Gastroesophageal sphincter (tissue), 4 donors: ENCODE results near the gene RFX3. TPM values are rescaled to one million over a fixed set of nuclear protein-coding genes. Genes with fewer than 3 reads are reported as not detected.

Experiments
- ATAC-seq: fragments of 150-250 bp; one replicate; pipeline ENCODE4 v1.9.1; 2016; ENCODE audit warnings: mild to moderate bottlenecking, moderate library complexity
- H3K27ac ChIP-seq, 4 donors: fragments of 200-600 bp; sonication (generic) in 3 of 4; 1 replicate in 3 of 4; 2 replicates in 1 of 4; pipeline ENCODE4 v1.5.1; 2016 to 2019
- H3K27me3 ChIP-seq: fragments of 200-600 bp; sonication (generic); one replicate; pipeline ENCODE4 v1.5.1; 2019
- H3K36me3 ChIP-seq, 2 donors: fragments of 200-600 bp; sonication (generic); one replicate each; pipeline ENCODE4 v1.5.1; 2019; ENCODE audit warnings: control low read depth in 1 of 2
- H3K4me1 ChIP-seq, 3 donors: fragments of 200-600 bp; sonication (generic); 1 replicate in 2 of 3; 2 replicates in 1 of 3; pipeline ENCODE4 v1.5.1; 2016 to 2019; ENCODE audit warnings: control low read depth in 2 of 3
- H3K4me3 ChIP-seq, 2 donors: fragments of 200-600 bp; sonication (generic); one replicate each; pipeline ENCODE4 v1.5.1; 2019; ENCODE audit warnings: mild to moderate bottlenecking in 1 of 2, moderate library complexity in 1 of 2
- H3K9me3 ChIP-seq, 3 donors: fragments of 200-600 bp; sonication (generic); one replicate each; pipeline ENCODE4 v1.5.1; 2017 to 2019; ENCODE audit warnings: control low read depth in 2 of 3
- EP300 ChIP-seq: sonication (generic); formaldehyde crosslinking; IDR thresholded peaks from one replicate; pipeline ENCODE4 v1.6.1; 2017; ENCODE audit warnings: antibody characterized with exemption, mild to moderate bottlenecking
- POLR2A ChIP-seq, 2 donors: fragments of 450-650 bp; IDR thresholded peaks; one replicate each; pipeline ENCODE4 v1.6.1; 2017; ENCODE audit warnings: antibody characterized with exemption in 2 of 2, mild to moderate bottlenecking in 2 of 2, moderate library complexity in 1 of 2
- POLR2AphosphoS5 ChIP-seq: sonication (generic); formaldehyde crosslinking; IDR thresholded peaks from one replicate; pipeline ENCODE4 v1.6.1; 2017; ENCODE audit warnings: antibody characterized with exemption
- WGBS, 2 donors: methylation state at CpG; one replicate each; pipeline ENCODE4 v1.1.5; 2018; ENCODE audit warnings: low coverage in 1 of 2; 5-methylcytosine and 5-hydroxymethylcytosine counted together
- total RNA-seq, 4 donors: library from RNA; depleted of rRNA; stranded (reverse); fragments of >200 nt; gene quantifications; one replicate each; pipeline ENCODE4 v1.1.0, GENCODE V29; 2016
- TF ChIP-seq, protein P1 (sequence below), 4 experiments: fragments of 200-600 bp in 2 of 4; fragments of 450-650 bp in 2 of 4; sonication (generic) in 1 of 4; IDR thresholded peaks; one replicate each; pipeline ENCODE4 v1.5.1; 2017 to 2019; ENCODE audit warnings: antibody characterized with exemption in 4 of 4, mild to moderate bottlenecking in 2 of 4, moderate library complexity in 2 of 4

The RFX3 gene
- total RNA-seq, 4 donors from 2014 or later, result 5.6 to 9.0 (median 7.7) TPM

DNA sequence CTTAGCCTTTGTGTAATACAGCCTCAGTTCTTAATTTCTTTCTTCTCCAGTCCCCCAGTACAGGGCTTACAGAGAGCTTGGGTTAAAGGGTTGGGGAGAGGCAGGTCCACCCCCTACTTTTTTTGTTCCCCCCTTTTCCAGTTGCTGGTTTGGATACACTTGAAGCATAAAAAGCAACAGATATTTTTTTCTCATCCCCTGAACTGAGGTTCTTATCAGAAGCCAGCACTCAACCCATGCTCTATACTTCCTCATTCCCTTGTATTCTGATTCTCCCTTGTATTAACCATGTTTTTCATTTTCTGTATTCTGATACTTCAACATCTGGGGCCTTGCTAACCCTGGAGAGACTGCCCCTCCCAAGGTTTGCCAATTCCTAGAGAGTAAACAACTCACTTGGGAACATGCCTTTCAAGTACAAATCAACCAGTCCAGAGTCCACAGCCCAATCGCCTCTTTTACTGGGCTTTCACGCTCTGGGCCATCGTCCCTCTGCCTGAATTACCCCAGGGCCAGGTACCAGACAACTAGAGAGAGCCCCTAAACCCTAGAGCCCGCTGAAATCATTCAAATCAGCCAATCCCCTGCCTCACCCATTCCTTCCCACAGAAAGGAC is 348.5 kb downstream of the RFX3 start:
- 77% methylated on average over 4 of the region's 4 CpGs; no CpG with 5 or more reads in 1 of the 2 donors for WGBS, 2 donors
- TF ChIP-seq EP300 (no peak), POLR2A (IDR thresholded peaks at IDR 0.05) (no peak), POLR2AphosphoS5 (no peak)
- TF ChIP-seq, protein P1, sequence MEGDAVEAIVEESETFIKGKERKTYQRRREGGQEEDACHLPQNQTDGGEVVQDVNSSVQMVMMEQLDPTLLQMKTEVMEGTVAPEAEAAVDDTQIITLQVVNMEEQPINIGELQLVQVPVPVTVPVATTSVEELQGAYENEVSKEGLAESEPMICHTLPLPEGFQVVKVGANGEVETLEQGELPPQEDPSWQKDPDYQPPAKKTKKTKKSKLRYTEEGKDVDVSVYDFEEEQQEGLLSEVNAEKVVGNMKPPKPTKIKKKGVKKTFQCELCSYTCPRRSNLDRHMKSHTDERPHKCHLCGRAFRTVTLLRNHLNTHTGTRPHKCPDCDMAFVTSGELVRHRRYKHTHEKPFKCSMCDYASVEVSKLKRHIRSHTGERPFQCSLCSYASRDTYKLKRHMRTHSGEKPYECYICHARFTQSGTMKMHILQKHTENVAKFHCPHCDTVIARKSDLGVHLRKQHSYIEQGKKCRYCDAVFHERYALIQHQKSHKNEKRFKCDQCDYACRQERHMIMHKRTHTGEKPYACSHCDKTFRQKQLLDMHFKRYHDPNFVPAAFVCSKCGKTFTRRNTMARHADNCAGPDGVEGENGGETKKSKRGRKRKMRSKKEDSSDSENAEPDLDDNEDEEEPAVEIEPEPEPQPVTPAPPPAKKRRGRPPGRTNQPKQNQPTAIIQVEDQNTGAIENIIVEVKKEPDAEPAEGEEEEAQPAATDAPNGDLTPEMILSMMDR (IDR thresholded peaks at IDR 0.05), result no peak
- Histone ChIP-seq H3K36me3 (no peaks in the 10 kb centered on the region), H3K27ac (no peak overlapping the region), H3K9me3 (no peaks in the 10 kb centered on the region), H3K27me3 (peaks cover 18% of the 10 kb centered on the region), H3K4me1 (peaks cover 0 to 14% (median 7%) of the 10 kb centered on the region in 3 donors), H3K4me3 (no peak overlapping the region)
- no peak for ATAC-seq

DNA sequence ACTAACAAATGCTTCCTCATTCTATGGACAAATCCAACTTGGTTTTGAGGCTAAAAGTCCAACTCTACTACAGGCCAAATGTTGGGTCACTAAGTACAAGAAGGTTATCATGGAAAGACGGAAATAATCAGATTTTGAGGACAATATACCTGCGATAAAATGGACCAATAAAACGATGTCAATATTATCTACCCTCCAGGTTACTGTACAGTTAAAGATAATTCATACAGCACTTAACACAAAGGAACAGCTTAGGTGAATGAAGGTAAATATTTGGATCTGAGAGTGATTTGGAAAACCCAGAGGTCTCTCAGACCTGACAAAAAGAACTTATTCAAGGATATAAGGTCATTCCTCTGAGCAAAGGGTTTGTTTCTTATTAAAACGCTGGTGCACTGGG is 352.4 kb downstream of the RFX3 start:
- H3K36me3 ChIP-seq, result no peaks in the 10 kb centered on the region
- no peaks in the 10 kb centered on the region for H3K27me3 ChIP-seq
- no peaks in the 10 kb centered on the region for H3K4me1 ChIP-seq
- TF ChIP-seq POLR2A (IDR thresholded peaks at IDR 0.05) (no peak), EP300 (no peak), POLR2AphosphoS5 (no peak)
- TF ChIP-seq, protein P1 (IDR thresholded peaks at IDR 0.05), result no peak
- H3K4me3 ChIP-seq, result no peak overlapping the region
- H3K9me3 ChIP-seq, result no peaks in the 10 kb centered on the region
- no peak for ATAC-seq
- no peak overlapping the region for H3K27ac ChIP-seq
- 71 to 86% methylated on average over 3 to 4 of the region's 4 CpGs for WGBS, 2 donors

DNA sequence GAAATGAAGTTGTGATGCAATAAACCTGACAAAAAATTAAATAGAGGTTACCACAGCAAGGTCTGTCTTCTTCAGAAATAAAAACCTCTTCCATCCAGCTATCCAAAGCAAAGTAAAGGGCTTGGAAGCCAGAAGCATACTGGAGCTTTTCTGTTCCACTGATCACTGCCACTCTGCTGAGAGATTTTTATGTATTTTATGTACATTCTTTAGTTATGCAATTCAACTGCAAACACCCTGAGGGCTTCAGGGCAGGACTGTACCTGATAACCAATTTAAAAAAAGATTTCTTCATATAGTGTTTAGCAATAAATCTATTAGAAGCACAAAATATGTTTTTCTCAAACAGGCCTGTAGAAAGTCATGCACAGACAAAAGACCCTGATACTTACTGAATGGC is 355.0 kb downstream of the RFX3 start:
- Histone ChIP-seq H3K4me3 (no peak overlapping the region), H3K4me1 (no peaks in the 10 kb centered on the region), H3K27ac (no peak overlapping the region), H3K27me3 (no peaks in the 10 kb centered on the region), H3K9me3 (no peaks in the 10 kb centered on the region), H3K36me3 (no peaks in the 10 kb centered on the region)
- no peak for TF ChIP-seq EP300
- TF ChIP-seq POLR2A (IDR thresholded peaks at IDR 0.05), result no peak
- TF ChIP-seq, protein P1 (IDR thresholded peaks at IDR 0.05), result no peak
- TF ChIP-seq POLR2AphosphoS5, result no peak
- no peak for ATAC-seq
